Measurements from ENCODE around the gene RABGAP1L. TPM values are rescaled to one million over a fixed set of nuclear protein-coding genes. Genes with fewer than 3 reads are reported as not detected.

RABGAP1L gene
- total and polyA plus RNA-seq, 2 donors (not counting 3 experiments of a cell fraction or from before 2014, with no cell fraction given) = 6.4 to 22.2 TPM

DNA sequence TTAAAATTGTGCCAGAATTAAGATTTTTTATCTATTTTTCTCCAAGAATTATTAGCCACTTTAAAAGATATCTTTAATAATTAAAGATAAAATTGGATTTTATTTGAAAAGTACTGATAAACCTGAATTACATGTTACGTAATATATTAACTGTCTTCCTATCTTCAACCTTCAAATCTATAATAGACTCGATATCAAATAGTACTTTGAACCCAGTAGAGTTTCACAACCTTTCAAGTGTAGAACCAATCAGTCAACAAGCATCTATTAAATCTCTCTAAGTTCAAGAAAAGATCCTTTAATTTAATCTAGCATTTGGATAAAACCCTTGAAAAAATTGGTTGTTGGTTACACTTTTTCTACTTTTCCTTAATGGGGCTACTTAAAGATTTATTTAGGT lies 559.9 kb downstream of the RABGAP1L start:
- H3K27ac ChIP-seq (ENCODE audit: insufficient read depth, low read depth, low read length) = no peak overlapping the region
- H3K27me3 ChIP-seq (ENCODE audit: control insufficient read depth in 2 of 2, insufficient read depth in 2 of 2, low read length in 2 of 2) = no peaks in the 10 kb centered on the region
- DNase-seq (ENCODE audit: low read depth, low spot score) (no peak), FAIRE-seq (no peak)
- H3K36me3 ChIP-seq (ENCODE audit: control insufficient read depth in 2 of 2, extremely low read depth in 1 of 2, insufficient read depth in 2 of 2, low read length in 2 of 2) = no peaks in the 10 kb centered on the region
- ChIA-PET POLR2A (no interaction called here), CTCF (interaction anchor here (0.7 kb wide), 1 partner anchor 457 kb away, joined by 3 read pairs; no protein-coding TSS in a partner anchor)
- TF ChIP-seq JUN (IDR thresholded peaks at IDR 0.05; ENCODE audit: borderline replicate concordance, insufficient read depth, insufficient read length, low read depth) (no peak), GATA2 (IDR thresholded peaks at IDR 0.05; ENCODE audit: insufficient read depth, insufficient read length, low read depth, low read length) (no peak), FOS (IDR thresholded peaks at IDR 0.05; ENCODE audit: borderline replicate concordance, insufficient read depth, low read length) (no peak), MYC (IDR thresholded peaks at IDR 0.05; ENCODE audit: low read depth, low read length) (no peak), POLR2A (IDR thresholded peaks at IDR 0.05; ENCODE audit: low read depth, low read length) (no peak), EZH2 (IDR thresholded peaks at IDR 0.05; ENCODE audit: borderline replicate concordance, low read depth, low read length, severe bottlenecking) (no peak), POLR2AphosphoS5 (IDR thresholded peaks at IDR 0.05; ENCODE audit: insufficient read depth, low read depth, low read length) (no peak)
- TF ChIP-seq, protein P1, sequence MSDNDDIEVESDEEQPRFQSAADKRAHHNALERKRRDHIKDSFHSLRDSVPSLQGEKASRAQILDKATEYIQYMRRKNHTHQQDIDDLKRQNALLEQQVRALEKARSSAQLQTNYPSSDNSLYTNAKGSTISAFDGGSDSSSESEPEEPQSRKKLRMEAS (IDR thresholded peaks at IDR 0.05; ENCODE audit: insufficient read depth, insufficient read length) = no peak
- TF ChIP-seq, protein P2, sequence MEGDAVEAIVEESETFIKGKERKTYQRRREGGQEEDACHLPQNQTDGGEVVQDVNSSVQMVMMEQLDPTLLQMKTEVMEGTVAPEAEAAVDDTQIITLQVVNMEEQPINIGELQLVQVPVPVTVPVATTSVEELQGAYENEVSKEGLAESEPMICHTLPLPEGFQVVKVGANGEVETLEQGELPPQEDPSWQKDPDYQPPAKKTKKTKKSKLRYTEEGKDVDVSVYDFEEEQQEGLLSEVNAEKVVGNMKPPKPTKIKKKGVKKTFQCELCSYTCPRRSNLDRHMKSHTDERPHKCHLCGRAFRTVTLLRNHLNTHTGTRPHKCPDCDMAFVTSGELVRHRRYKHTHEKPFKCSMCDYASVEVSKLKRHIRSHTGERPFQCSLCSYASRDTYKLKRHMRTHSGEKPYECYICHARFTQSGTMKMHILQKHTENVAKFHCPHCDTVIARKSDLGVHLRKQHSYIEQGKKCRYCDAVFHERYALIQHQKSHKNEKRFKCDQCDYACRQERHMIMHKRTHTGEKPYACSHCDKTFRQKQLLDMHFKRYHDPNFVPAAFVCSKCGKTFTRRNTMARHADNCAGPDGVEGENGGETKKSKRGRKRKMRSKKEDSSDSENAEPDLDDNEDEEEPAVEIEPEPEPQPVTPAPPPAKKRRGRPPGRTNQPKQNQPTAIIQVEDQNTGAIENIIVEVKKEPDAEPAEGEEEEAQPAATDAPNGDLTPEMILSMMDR (IDR thresholded peaks at IDR 0.05; ENCODE audit: extremely low read depth in 1 of 2, insufficient read depth in 1 of 2, low read depth in 1 of 2, low read length in 2 of 2) = no peak
- intact Hi-C loops (cut with micrococcal nuclease) = no loop called here
- no peaks in the 10 kb centered on the region for H4K20me1 ChIP-seq (replicated peaks; ENCODE audit: control insufficient read depth, extremely low read depth, insufficient read depth, low read length)
- dilution Hi-C loops (cut with MboI; ENCODE audit: extremely low pct_ligation_motif_present, low sequenced_read_pairs) = no loop called here
- no peaks in the 10 kb centered on the region for H3K4me1 ChIP-seq (ENCODE audit: control insufficient read depth, extremely low read depth, insufficient read depth, low read length)
- H3K9me3 ChIP-seq (replicated peaks; ENCODE audit: control insufficient read depth, insufficient read depth, low read length) = no peaks in the 10 kb centered on the region
- H3K4me3 ChIP-seq (replicated peaks in 1 of 3; ENCODE audit: insufficient read depth in 1 of 3, low read depth in 1 of 3, low read length in 3 of 3) = no peak overlapping the region
- H3K9ac ChIP-seq (replicated peaks; ENCODE audit: extremely low read depth, insufficient read depth, low read length) = no peak overlapping the region
- no TSS peak for BruUV-seq (replicated peaks)
- H2AFZ ChIP-seq (ENCODE audit: low read depth, low read length) = no peak overlapping the region
- H3K9me1 ChIP-seq (replicated peaks; ENCODE audit: control insufficient read depth, extremely low read depth, insufficient read depth, low read length) = no peaks in the 10 kb centered on the region
- H3K79me2 ChIP-seq (ENCODE audit: control insufficient read depth, insufficient read depth, low read length) = no peaks in the 10 kb centered on the region
- H3K4me2 ChIP-seq (ENCODE audit: insufficient read depth, low read length) = no peak overlapping the region

Measured in endothelial cell of umbilical vein (primary cell).